ENCODE measurements around the gene RFT1. TPM values are rescaled to one million over a fixed set of nuclear protein-coding genes. Genes with fewer than 3 reads are reported as not detected.

Gene RFT1
- total RNA-seq, 1 donor from 2014 or later, result 27.7 TPM

DNA sequence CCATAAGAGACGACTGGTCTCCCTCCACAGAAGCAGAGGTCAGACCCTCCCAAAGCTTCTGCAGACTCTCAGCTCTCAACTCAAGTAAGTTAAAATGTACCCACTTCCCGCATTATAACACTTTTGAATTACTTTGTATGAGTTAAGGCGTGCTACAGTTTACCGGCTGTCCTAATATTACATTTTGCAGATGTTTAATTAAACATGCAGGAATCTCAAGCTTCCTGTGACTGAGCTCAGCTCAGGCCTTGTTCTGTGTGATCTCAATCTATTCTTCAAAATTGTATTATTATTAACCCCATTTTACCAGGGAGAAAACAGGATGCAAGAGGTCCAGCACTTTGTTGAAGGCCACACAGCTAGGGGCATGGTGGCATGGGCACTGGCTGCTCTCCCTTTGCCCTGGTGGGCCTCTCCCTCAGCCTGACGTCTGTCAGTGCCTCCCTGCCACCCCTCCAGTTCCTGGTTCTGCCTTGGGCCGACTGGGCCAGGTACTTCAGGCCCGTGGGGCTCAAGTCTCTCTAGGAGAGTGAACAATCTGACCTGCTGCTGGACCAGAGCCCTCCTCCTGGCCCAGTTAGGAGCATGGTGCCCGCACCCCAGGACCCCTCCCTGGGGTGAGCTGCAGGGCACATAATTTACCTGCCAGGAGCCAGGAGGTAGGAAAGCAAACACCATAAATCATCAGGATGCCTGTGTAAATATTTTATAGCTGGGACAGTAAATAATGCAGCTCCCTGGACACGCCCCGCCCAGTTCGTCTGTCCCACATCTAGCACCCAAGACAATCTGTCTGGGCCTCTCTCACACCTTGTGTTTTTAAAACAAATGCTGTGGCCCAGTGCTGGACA is 14.9 kb upstream of the RFT1 start:
- H3K27me3 Mint-ChIP-seq (ENCODE audit: low read depth), result no peaks in the 10 kb centered on the region
- H3K9me3 Mint-ChIP-seq, result no peaks in the 10 kb centered on the region
- TF ChIP-seq, protein P1, sequence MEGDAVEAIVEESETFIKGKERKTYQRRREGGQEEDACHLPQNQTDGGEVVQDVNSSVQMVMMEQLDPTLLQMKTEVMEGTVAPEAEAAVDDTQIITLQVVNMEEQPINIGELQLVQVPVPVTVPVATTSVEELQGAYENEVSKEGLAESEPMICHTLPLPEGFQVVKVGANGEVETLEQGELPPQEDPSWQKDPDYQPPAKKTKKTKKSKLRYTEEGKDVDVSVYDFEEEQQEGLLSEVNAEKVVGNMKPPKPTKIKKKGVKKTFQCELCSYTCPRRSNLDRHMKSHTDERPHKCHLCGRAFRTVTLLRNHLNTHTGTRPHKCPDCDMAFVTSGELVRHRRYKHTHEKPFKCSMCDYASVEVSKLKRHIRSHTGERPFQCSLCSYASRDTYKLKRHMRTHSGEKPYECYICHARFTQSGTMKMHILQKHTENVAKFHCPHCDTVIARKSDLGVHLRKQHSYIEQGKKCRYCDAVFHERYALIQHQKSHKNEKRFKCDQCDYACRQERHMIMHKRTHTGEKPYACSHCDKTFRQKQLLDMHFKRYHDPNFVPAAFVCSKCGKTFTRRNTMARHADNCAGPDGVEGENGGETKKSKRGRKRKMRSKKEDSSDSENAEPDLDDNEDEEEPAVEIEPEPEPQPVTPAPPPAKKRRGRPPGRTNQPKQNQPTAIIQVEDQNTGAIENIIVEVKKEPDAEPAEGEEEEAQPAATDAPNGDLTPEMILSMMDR (IDR thresholded peaks at IDR 0.05; ENCODE audit: unreplicated experiment), result no peak
- no peaks in the 10 kb centered on the region for H3K36me3 Mint-ChIP-seq
- no peak overlapping the region for H3K4me3 Mint-ChIP-seq
- peaks cover 6% of the 10 kb centered on the region for H3K4me1 Mint-ChIP-seq
- no peak for DNase-seq (ENCODE audit: low spot score in 2 of 2, unreplicated experiment in 2 of 2)
- H3K27ac Mint-ChIP-seq, result no peak overlapping the region

DNA sequence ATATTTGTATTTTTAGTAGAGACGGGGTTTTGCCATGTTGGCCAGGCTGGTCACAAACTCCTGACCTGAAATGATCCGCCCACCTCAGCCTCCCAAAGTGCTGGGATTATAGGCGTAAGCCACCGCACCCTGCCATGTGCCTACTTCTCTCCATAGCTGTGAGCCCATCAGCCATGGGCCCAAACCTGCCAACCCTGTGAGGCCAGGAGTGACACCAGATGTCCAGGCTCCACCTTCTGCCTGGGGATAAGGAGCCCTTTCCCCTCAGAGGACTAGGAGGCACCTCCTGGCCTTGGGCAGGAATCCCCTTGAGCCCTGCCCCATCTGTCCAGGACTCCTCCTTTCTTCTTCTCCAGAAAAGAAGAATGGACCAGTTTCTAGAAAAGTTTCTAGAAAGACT is 14.2 kb upstream of the RFT1 start:
- no peaks in the 10 kb centered on the region for H3K9me3 Mint-ChIP-seq
- no peak for DNase-seq (ENCODE audit: low spot score in 2 of 2, unreplicated experiment in 2 of 2)
- H3K27ac Mint-ChIP-seq, result no peak overlapping the region
- TF ChIP-seq, protein P1 (IDR thresholded peaks at IDR 0.05; ENCODE audit: unreplicated experiment), result no peak
- H3K27me3 Mint-ChIP-seq (ENCODE audit: low read depth), result no peaks in the 10 kb centered on the region
- no peak overlapping the region for H3K4me3 Mint-ChIP-seq
- H3K36me3 Mint-ChIP-seq, result no peaks in the 10 kb centered on the region
- peaks cover 6% of the 10 kb centered on the region for H3K4me1 Mint-ChIP-seq

DNA sequence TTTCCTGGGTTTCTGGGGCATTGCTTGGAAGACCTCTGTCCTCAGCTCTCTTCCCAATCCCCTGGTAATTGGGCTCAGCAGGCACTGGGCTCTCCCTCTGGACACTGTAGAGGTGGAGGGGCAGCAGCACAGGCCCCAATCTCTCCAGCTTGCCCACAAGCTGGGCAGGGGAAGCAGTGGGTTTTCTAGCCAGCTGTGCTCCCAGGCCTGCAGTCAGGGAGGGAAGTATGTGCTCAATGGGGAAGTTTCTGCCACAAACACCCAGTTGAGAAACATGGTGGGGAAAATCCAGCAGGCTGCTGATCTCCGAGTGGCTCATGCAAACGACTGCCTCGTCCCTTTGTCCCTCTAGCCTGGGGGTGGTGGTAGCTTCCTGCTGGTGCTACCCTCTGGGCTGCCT is 12.8 kb upstream of the RFT1 start:
- Mint-ChIP-seq H3K27ac (no peak overlapping the region), H3K4me3 (no peak overlapping the region), H3K36me3 (no peaks in the 10 kb centered on the region), H3K27me3 (ENCODE audit: low read depth) (no peaks in the 10 kb centered on the region), H3K9me3 (no peaks in the 10 kb centered on the region), H3K4me1 (peaks cover 6% of the 10 kb centered on the region)
- no peak for DNase-seq (ENCODE audit: low spot score in 2 of 2, unreplicated experiment in 2 of 2)
- TF ChIP-seq, protein P1 (IDR thresholded peaks at IDR 0.05; ENCODE audit: unreplicated experiment), result no peak

DNA sequence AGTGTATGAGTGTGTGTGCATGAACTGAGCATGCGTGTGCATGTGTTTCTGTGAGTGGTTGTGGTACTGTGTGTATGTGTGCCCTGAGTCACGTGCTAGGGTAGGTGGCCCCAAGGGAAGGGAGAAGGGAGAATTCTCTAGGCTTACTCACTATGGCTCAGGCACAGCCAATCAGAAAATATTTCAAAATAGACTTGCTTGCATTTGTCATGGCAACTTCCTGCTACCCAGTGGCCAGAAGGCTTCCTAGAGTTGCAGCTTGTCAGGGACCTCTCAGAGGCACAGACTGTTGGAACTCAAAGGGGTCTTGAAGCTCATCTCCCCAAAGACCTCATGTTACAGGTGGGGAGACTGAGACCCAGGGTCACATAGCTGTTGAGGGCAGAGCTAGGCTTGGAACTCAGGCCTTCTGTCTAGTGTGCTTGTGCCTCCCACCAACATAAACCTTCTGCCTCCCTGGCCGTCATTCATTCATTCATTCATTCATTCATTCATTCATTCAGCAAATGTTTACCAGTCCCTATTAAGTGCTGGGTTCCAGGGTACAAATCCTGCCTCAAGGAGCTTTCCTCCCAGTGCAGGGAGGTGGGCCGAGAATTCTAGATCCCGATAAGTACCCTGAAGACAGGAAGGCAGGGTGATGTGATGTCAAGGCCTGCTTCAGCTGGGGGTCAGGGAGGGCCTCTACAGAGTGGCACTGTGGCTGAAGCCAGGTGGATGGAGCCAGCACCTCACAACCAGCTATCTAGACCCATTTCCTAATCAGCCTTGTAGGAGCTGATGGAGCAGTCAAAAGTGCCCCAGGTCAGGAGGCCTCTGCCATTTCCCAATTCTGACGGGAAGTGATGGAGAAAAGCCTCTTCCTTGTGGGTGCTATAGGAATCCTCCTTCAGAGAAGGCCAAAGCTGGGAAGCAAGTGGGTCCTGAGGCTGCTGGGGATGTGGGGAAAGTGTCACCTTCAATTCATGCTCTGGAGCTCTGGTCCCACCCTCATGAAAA is 10.9 kb upstream of the RFT1 start:
- Mint-ChIP-seq H3K36me3 (no peaks in the 10 kb centered on the region), H3K27me3 (ENCODE audit: low read depth) (no peaks in the 10 kb centered on the region), H3K9me3 (no peaks in the 10 kb centered on the region), H3K27ac (no peak overlapping the region), H3K4me3 (no peak overlapping the region), H3K4me1 (peaks cover 7% of the 10 kb centered on the region)
- no peak for DNase-seq (ENCODE audit: low spot score in 2 of 2, unreplicated experiment in 2 of 2)
- TF ChIP-seq, protein P1 (IDR thresholded peaks at IDR 0.05; ENCODE audit: unreplicated experiment), result no peak

DNA sequence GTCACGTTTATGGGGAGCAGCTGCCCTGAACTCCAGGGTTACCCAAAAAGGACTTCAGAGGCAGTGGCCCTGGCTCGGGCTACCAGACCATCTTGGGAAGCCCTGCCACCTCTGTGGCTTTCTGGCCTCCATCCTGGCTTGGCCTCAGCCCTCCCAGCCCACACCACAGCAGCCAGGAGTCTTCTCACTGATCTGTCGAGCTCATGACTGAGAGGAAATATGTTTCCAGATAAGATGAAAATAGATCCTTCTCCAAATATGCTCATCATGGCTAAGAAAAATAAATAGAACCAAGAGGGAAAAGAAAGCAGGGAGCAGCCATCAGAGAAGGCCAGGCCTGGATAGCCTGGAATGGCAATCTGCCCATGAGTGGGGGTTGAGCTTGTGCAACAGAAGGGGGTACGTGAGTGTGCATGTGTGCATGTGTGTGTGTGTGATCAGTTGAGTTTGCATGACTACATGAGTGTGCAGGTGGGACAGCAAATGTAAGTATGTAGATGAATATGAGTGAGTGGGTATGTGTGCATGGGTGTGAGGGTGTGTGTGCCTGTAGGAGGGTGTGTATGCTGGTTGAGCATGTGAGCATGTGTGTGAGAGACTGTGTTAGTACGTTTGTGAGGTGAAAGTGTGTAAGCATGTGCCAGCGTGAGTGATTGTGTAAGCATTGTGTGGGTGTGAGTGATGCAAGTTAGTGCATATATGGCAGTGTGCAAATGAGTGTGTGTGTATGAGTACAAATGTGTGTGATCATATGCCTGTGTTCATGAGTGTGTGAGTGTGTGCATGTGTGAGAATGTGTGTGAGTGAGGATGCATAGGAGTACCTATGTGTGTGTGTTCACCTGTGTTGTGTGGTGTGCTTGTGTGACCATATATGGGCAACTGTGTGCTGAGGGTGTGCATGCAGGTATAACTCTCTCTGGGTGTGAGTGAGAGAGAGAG is 9.9 kb upstream of the RFT1 start:
- Mint-ChIP-seq H3K27ac (no peak overlapping the region), H3K27me3 (ENCODE audit: low read depth) (no peaks in the 10 kb centered on the region), H3K9me3 (no peaks in the 10 kb centered on the region), H3K4me3 (no peak overlapping the region), H3K36me3 (no peaks in the 10 kb centered on the region), H3K4me1 (peaks cover 6% of the 10 kb centered on the region)
- no peak for DNase-seq (ENCODE audit: low spot score in 2 of 2, unreplicated experiment in 2 of 2)
- TF ChIP-seq, protein P1 (IDR thresholded peaks at IDR 0.05; ENCODE audit: unreplicated experiment), result no peak

Data from mesothelial cell of epicardium (in vitro differentiated cells).